ENCODE data around the gene CHMP2A. TPM values are rescaled to one million over a fixed set of nuclear protein-coding genes. Genes with fewer than 3 reads are reported as not detected.
"Not testable (repeated sequence)": the region's sequence is repeated elsewhere in the genome, so short reads cannot be mapped to it uniquely, and the experiment has no call there.

CHMP2A gene
- 100 to 1,000 TPM; 106 to 165 (median 138) TPM for total RNA-seq

DNA sequence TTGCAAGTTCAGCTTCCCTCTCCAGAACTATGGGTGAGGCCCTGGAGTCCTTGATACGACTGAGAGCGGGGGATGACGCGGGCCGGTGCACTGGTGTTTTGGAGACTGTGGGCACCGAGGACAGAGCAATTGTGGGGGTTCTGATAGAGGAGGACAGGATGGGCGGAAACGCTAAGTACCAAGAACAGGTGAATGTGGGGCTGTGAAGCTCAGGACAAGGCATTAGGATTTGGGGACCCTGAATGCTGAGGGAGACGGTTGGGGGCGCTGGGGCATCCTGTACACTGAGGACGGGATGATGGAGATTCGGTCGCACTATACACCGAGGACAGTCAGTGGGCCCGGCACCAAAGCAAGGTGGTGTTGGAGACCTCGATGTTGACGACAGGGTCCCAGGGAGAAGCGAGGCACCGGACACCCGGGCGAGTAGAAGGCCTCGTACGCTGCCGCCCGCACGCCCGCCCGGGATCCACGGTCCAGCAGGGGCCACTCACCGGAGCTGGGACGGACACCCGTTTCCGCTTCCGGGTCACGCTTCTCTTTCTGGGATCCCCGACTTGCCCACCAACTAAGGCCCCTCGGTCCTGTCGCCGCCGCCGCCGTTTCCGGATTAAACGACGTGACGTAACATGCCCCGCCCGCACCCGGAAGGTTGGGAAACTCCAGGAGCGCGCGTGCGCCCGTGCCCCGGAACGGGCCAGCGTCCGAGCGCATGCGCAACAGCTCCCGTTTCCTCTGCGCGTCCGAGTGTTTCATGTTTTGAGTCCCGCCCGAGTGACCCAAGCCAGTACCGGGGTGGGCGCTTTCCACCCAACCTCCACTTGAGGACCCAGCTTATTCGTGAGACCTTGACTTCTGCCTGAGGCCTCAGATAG is at the start of gene CHMP2A:
Gene CHMP2A (minus strand): TSS at position 612 of the 875 bp plus-strand sequence. CDS start 893 bp downstream, outside the sequence.
- WGBS, 10 experiments: 0 to 5% (median 0%) methylated on average over 1 to 42 of the region's 69 CpGs; no CpG with 5 or more reads in 2 of the 10 experiments
- peak; percentile 36 to 56 (median 50) for ATAC-seq (replicated peaks in 6 of 8)
- peak within 1 kb of the TSS; percentile 88 to 96 for H3K27ac ChIP-seq
- in situ Hi-C loops (cut with MboI; ENCODE audit: low pct_unique_long_range_greater_than_20kb in 2 of 9, low sequenced_read_pairs in 9 of 9, unreplicated experiment in 9 of 9): no loop called here
- peaks cover 19 to 22% of the 10 kb centered on the region in 2 donors for H3K4me1 ChIP-seq (replicated peaks in 1 of 2)
- H3K4me3 ChIP-seq: peak within 1 kb of the TSS; percentile 43 to 66 (median 53)

GRCh38 chr19:58586133-58586765 is 31.3 kb upstream of the CHMP2A start:
- WGBS, 10 experiments: 80 to 100% (median 100%) methylated on average over 1 to 2 of the region's 4 CpGs; no CpG with 5 or more reads in 5 of the 10 experiments

DNA sequence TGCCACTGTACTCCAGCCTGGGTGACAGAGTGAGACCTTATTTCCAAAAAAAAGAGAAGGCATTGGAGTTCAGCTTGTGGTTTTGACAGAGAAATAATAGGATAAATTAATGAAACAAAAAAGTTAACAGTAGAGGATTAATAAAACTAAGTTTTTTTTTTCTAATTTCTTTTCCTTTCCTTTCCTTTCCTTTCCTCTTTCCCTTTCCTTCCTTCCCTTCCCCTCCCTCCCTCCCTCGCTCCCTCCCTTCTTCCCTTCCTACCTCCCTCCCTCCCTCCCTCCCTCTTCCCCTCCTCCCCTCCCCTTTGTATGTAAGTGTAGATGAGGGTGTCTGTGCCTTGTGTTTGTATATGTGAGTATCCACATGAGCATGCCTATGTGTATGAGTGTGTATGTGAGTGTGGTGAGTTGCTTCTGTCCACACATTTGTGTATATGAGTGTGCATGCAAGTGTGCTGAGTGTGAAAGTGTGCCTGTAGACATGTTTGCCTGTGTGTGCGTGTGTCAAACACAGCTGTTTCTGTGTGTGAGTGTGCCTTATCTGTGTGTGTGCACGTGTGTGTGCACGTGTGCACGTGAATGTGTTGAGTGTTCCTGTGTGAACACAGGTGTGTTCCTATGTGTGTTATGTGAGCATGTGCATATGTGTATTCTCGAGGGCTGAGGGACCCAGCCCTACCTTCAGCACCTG is 30.7 kb upstream of the CHMP2A start:
- ATAC-seq (replicated peaks in 6 of 8): no peak
- in situ Hi-C loops (cut with MboI; ENCODE audit: low pct_unique_long_range_greater_than_20kb in 2 of 9, low sequenced_read_pairs in 9 of 9, unreplicated experiment in 9 of 9): no loop called here
- Histone ChIP-seq H3K4me3 (no peak overlapping the region), H3K4me1 (replicated peaks in 1 of 2) (peaks cover 0 to 4% of the 10 kb centered on the region in 2 donors), H3K27ac (no peak overlapping the region)
- WGBS, 10 experiments: 88 to 100% (median 100%) methylated on average over 2 to 3 of the region's 6 CpGs; no CpG with 5 or more reads in 7 of the 10 experiments

More at GRCh38 chr19:58586133-58586765, 31.3 kb upstream of the CHMP2A start:
- ATAC-seq (replicated peaks in 6 of 8): peak in 7 of 8 experiments; percentile 14 to 60 (median 25)
- no peaks in the 10 kb centered on the region for H3K4me1 ChIP-seq (replicated peaks in 1 of 2)
- in situ Hi-C loops (cut with MboI; ENCODE audit: low pct_unique_long_range_greater_than_20kb in 2 of 9, low sequenced_read_pairs in 9 of 9, unreplicated experiment in 9 of 9): no loop called here
- H3K27ac ChIP-seq: no peak overlapping the region
- H3K4me3 ChIP-seq: no peak overlapping the region

- WGBS, 10 experiments: 22 to 100% (median 82%) methylated on average over 1 to 5 of the region's 9 CpGs; no CpG with 5 or more reads in 2 of the 10 experiments
- no peak for ATAC-seq (replicated peaks in 6 of 8)
- H3K27ac ChIP-seq: no peak overlapping the region
Observed at GRCh38 chr19:58584498-58585441, 29.9 kb upstream of the CHMP2A start.

DNA sequence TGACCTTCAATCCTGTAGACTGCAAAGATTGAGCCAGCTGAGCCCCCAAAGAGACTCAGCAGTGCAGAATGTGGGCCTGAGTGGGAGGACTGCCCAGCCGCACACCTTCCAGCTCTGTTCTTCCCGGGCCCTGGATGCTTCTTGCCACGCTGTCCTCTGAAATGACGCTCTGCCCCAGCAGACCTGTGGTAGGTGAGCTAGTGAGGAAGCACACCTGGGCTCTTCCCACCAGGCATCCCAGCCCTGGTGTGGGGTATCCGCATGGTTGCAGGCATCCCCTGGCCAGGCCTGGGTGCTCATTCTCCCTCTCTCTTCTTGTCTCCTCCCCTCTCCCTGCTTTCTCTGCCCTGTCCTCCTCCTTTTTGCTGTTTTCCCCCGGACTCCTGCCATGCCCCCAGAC is 28.1 kb upstream of the CHMP2A start:
- no peak for ATAC-seq (replicated peaks in 6 of 8)
- no peak overlapping the region for H3K4me3 ChIP-seq
- WGBS, 10 experiments: 58 to 100% (median 100%) methylated on average over 1 to 3 of the region's 6 CpGs; no CpG with 5 or more reads in 3 of the 10 experiments
- in situ Hi-C loops (cut with MboI; ENCODE audit: low pct_unique_long_range_greater_than_20kb in 2 of 9, low sequenced_read_pairs in 9 of 9, unreplicated experiment in 9 of 9): no loop called here
- no peak overlapping the region for H3K27ac ChIP-seq
- peaks cover 0 to 4% of the 10 kb centered on the region in 2 donors for H3K4me1 ChIP-seq (replicated peaks in 1 of 2)

More at GRCh38 chr19:58584498-58585441, 29.9 kb upstream of the CHMP2A start:
- H3K4me3 ChIP-seq: no peak overlapping the region
- peaks cover 0 to 4% of the 10 kb centered on the region in 2 donors for H3K4me1 ChIP-seq (replicated peaks in 1 of 2)
- in situ Hi-C loops (cut with MboI; ENCODE audit: low pct_unique_long_range_greater_than_20kb in 2 of 9, low sequenced_read_pairs in 9 of 9, unreplicated experiment in 9 of 9): no loop called here

DNA sequence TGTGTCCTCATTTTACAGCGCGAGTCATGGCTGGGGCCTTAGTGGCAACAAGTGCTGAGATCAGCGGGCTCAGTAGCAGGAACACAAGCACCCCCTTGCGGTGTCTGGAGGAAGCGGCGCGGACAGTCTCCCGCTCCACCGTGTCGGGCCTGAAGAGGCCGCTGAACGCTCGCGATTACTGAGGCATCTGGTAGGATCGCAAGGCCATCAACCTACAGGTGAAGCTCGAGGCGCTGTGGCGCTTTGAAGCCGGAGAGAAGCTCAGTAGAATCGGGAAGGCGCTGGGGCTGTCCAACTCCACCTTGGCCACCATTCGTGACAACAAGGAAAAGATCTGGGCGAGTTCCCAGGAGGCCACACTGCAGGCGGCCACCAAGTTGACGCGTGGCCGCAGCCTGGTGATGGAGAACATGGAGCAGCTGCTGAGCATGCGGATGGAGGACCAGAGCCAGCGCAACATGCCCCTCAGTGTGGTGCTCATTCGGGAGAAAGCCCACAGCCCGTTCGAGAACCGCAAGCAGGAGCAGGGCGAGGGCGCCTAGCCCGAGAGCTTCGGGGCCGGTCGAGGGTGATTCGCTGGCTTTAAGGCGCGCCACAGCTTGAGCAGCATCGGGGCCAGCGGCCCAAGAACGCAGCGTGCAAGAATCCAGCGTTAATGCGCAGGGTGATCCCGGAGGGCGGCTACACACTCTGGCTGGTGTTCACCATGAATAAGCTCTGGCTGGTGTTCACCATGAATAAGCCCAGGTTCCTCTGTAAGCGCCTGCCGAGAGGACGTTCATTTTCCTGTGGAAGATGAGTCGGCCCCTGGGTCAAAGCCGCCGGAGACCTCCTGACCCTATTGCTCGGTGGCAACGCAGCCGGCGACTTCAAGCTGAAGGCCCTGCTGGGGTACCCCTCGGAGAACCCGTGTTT is 26.6 kb upstream of the CHMP2A start:
- WGBS, 10 experiments: 36 to 94% (median 77%) methylated on average over 5 to 27 of the region's 62 CpGs; no CpG with 5 or more reads in 1 of the 10 experiments
- H3K4me1 ChIP-seq (replicated peaks in 1 of 2): peaks cover 0 to 4% of the 10 kb centered on the region in 2 donors
- peak overlapping the region in 1 of 5 donors; percentile 8 for H3K4me3 ChIP-seq
- ATAC-seq (replicated peaks in 6 of 8): peak; percentile 84 to 94 (median 92)
- in situ Hi-C loops (cut with MboI; ENCODE audit: low pct_unique_long_range_greater_than_20kb in 2 of 9, low sequenced_read_pairs in 9 of 9, unreplicated experiment in 9 of 9): no loop called here
- H3K27ac ChIP-seq: peak overlapping the region in 1 of 2 donors; percentile 15

- no peak overlapping the region for H3K4me3 ChIP-seq
- WGBS, 10 experiments: 56 to 100% (median 93%) methylated on average over 1 to 3 of the region's 8 CpGs; no CpG with 5 or more reads in 3 of the 10 experiments
Observed at GRCh38 chr19:58579473-58580142, 24.7 kb upstream of the CHMP2A start.

GRCh38 chr19:58578012-58578925 is 23.4 kb upstream of the CHMP2A start:
- H3K4me1 ChIP-seq (replicated peaks in 1 of 2): peaks cover 8 to 9% of the 10 kb centered on the region in 2 donors
- no peak for ATAC-seq (replicated peaks in 6 of 8)
- no peak overlapping the region for H3K27ac ChIP-seq
- in situ Hi-C loops (cut with MboI; ENCODE audit: low pct_unique_long_range_greater_than_20kb in 2 of 9, low sequenced_read_pairs in 9 of 9, unreplicated experiment in 9 of 9): no loop called here
- WGBS, 10 experiments: 66 to 100% (median 93%) methylated on average over 1 to 5 of the region's 11 CpGs; no CpG with 5 or more reads in 1 of the 10 experiments
- H3K4me3 ChIP-seq: no peak overlapping the region

More at GRCh38 chr19:58579473-58580142, 24.7 kb upstream of the CHMP2A start:
- in situ Hi-C loops (cut with MboI; ENCODE audit: low pct_unique_long_range_greater_than_20kb in 2 of 9, low sequenced_read_pairs in 9 of 9, unreplicated experiment in 9 of 9): no loop called here
- Histone ChIP-seq H3K27ac (no peak overlapping the region), H3K4me1 (replicated peaks in 1 of 2) (peaks cover 2 to 5% of the 10 kb centered on the region in 2 donors)
- no peak for ATAC-seq (replicated peaks in 6 of 8)

DNA sequence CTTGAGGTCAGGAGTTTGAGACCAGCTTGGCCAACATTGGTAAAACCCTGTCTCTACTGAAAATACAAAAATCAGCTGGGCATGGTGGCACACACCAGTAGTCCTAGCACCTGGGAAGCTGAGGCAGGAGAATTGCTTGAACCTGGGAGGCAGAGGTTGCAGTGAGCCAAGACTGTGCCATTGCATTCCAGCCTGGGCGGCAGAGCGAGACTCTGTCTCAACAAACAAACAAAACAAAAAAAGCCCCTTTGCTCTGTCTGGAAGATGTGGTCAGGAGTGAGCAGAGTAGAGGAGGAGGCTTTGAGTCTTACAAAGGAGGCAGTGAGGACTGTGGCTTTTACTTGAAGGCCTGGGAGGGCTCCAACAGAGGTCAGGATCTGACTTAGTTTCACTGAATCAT is 22.7 kb upstream of the CHMP2A start:
- 92 to 100% (median 100%) methylated on average over 1 to 2 of the region's 2 CpGs; no CpG with 5 or more reads in 5 of the 10 experiments for WGBS, 10 experiments
- H3K27ac ChIP-seq; H3K4me1 ChIP-seq (replicated peaks in 1 of 2); H3K4me3 ChIP-seq; in situ Hi-C loops (cut with MboI; ENCODE audit: low pct_unique_long_range_greater_than_20kb in 2 of 9, low sequenced_read_pairs in 9 of 9, unreplicated experiment in 9 of 9); ATAC-seq (replicated peaks in 6 of 8): not testable (repeated sequence)

Measured in motor neuron (in vitro differentiated cells).